Parathyroid adenoma (tissue), 2 donors: ENCODE results near the gene CCL8.

Experiments used
- H2AFZ ChIP-seq: fragments of 300-600 bp; sonication (generic); one replicate; pipeline ENCODE4 v1.7.0; 2017; ENCODE audit warnings: antibody characterized with exemption, mild to moderate bottlenecking
- H3K27ac ChIP-seq: fragments of 300-600 bp; sonication (generic); one replicate; pipeline ENCODE4 v1.7.0; 2017
- H3K27me3 ChIP-seq: fragments of 300-600 bp; sonication (generic); one replicate; pipeline ENCODE4 v1.7.0; 2017; ENCODE audit warnings: low read length; ENCODE audit not compliant: control insufficient read depth, insufficient read depth
- H3K36me3 ChIP-seq: fragments of 300-600 bp; sonication (generic); one replicate; pipeline ENCODE4 v1.7.0; 2017; ENCODE audit warnings: low read length; ENCODE audit not compliant: control insufficient read depth, insufficient read depth
- H3K4me1 ChIP-seq: fragments of 300-600 bp; sonication (generic); one replicate; pipeline ENCODE4 v1.7.0; 2017; ENCODE audit warnings: control low read depth
- H3K4me2 ChIP-seq: fragments of 300-600 bp; sonication (generic); one replicate; pipeline ENCODE4 v1.7.0; 2017; ENCODE audit warnings: low read length
- H3K4me3 ChIP-seq: fragments of 300-600 bp; sonication (generic); one replicate; pipeline ENCODE4 v1.7.0; 2017; ENCODE audit warnings: low read depth, low read length
- H3K79me2 ChIP-seq: fragments of 300-600 bp; sonication (generic); one replicate; pipeline ENCODE4 v1.7.0; 2017; ENCODE audit warnings: control low read depth
- H3K9ac ChIP-seq: fragments of 300-600 bp; sonication (generic); one replicate; pipeline ENCODE4 v1.7.0; 2017; ENCODE audit warnings: mild to moderate bottlenecking
- H3K9me3 ChIP-seq: fragments of 300-600 bp; sonication (generic); one replicate; pipeline ENCODE4 v1.7.0; 2017; ENCODE audit warnings: low read length; ENCODE audit not compliant: control insufficient read depth
- TF ChIP-seq, protein P1 (sequence below): fragments of 300-600 bp; sonication (generic); IDR thresholded peaks from one replicate; pipeline ENCODE4 v1.7.0; 2017; ENCODE audit warnings: antibody characterized with exemption, mild to moderate bottlenecking
- donor health status: primary hyperparathyroidism.

CCL8 gene

DNA sequence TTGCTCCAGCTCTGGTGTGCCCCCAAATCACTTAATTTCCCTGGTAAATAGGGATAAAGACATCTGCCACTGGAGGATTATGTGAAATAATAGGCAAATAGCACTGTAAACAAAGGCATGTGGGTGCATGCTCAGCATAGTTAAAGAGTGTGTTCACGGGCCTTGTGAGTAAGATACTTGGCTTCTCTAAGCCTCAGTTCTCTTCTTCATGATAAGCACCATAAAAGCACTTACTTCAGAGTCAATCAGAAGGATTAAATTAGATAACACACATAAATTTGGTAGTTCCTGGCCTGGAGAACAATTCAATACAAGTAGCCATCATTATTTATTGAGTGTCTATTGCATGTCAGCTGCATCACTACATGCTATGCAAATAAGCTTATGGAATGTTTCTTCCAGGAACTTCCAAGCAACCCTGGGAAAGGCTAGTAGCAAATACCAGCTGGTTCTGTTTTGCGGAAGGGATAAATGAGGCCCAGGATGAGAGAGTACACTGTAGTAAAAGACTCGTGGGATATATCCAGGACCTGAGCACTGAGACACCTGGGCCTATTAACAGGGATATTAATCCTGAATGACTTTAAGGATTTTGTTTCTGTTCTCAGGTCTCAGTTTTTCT lies 19.2 kb upstream of the CCL8 start:
- H3K27ac ChIP-seq: no peak overlapping the region
- no peaks in the 10 kb centered on the region for H3K27me3 ChIP-seq
- TF ChIP-seq, protein P1, sequence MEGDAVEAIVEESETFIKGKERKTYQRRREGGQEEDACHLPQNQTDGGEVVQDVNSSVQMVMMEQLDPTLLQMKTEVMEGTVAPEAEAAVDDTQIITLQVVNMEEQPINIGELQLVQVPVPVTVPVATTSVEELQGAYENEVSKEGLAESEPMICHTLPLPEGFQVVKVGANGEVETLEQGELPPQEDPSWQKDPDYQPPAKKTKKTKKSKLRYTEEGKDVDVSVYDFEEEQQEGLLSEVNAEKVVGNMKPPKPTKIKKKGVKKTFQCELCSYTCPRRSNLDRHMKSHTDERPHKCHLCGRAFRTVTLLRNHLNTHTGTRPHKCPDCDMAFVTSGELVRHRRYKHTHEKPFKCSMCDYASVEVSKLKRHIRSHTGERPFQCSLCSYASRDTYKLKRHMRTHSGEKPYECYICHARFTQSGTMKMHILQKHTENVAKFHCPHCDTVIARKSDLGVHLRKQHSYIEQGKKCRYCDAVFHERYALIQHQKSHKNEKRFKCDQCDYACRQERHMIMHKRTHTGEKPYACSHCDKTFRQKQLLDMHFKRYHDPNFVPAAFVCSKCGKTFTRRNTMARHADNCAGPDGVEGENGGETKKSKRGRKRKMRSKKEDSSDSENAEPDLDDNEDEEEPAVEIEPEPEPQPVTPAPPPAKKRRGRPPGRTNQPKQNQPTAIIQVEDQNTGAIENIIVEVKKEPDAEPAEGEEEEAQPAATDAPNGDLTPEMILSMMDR: no peak
- H3K4me1 ChIP-seq: no peaks in the 10 kb centered on the region
- no peak overlapping the region for H3K9ac ChIP-seq
- H3K79me2 ChIP-seq: no peaks in the 10 kb centered on the region
- no peaks in the 10 kb centered on the region for H3K9me3 ChIP-seq
- no peak overlapping the region for H3K4me2 ChIP-seq
- no peak overlapping the region for H3K4me3 ChIP-seq
- H2AFZ ChIP-seq: no peak overlapping the region
- H3K36me3 ChIP-seq: no peaks in the 10 kb centered on the region

DNA sequence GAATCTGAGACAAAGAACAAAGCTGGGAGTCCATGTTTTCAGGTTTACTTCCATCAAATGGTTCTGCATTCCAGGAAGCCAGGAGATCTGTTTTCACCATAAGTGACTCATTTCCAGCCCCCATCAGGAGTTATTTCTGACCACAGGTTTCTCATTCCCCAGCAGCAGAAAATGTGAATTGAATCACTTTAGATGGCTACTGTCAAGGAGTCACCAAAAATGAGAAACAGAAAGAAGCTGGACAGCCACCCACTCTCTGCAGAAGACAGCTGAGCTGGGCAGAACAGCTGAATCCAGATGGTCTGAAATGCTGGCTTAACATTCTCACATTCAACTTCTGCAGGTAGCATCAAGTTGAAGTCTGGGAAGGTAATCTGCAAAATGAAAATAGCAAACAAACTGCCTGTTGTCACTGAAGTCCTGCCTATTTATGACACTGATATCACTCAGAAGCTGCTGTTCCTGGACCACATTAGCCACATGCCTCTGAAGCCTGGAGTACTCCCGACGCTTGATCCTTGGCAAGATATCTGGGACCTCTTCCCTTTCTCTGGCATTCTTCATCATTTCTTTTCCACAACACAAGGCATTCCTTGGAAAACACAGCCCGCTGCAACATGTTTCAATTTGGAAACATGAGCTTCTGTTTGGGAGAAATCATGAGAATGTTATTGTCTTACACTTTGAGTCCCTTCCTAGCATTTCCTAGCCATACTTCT lies 18.4 kb upstream of the CCL8 start:
- no peak overlapping the region for H3K4me3 ChIP-seq
- no peak overlapping the region for H3K4me2 ChIP-seq
- TF ChIP-seq, protein P1: no peak
- H3K79me2 ChIP-seq: no peaks in the 10 kb centered on the region
- H2AFZ ChIP-seq: no peak overlapping the region
- H3K4me1 ChIP-seq: no peaks in the 10 kb centered on the region
- no peaks in the 10 kb centered on the region for H3K9me3 ChIP-seq
- H3K9ac ChIP-seq: no peak overlapping the region
- no peaks in the 10 kb centered on the region for H3K36me3 ChIP-seq
- no peaks in the 10 kb centered on the region for H3K27me3 ChIP-seq
- H3K27ac ChIP-seq: no peak overlapping the region

DNA sequence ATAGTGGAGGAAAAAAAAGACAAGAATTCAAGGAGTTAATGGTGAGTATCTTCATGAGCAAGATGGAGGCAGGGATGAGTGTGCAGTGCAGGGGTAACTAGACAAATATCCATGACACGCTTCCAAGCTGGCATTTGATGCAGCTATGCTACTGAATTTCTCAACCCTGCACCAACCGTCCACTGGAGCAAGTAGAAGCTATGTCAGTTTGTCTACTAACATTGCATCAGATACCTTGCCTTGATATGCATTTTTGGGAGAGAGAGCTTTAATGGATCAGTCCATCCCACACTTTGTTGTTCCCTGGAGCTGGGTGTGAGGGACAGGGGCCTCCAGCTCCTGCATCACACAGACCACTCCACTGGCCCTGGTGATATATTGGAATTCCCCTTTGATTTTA lies 17.2 kb upstream of the CCL8 start:
- no peaks in the 10 kb centered on the region for H3K4me1 ChIP-seq
- H3K4me3 ChIP-seq: no peak overlapping the region
- no peaks in the 10 kb centered on the region for H3K79me2 ChIP-seq
- H3K27ac ChIP-seq: no peak overlapping the region
- TF ChIP-seq, protein P1: no peak
- no peak overlapping the region for H3K4me2 ChIP-seq
- H2AFZ ChIP-seq: no peak overlapping the region
- no peaks in the 10 kb centered on the region for H3K27me3 ChIP-seq
- H3K36me3 ChIP-seq: no peaks in the 10 kb centered on the region
- H3K9ac ChIP-seq: no peak overlapping the region
- no peaks in the 10 kb centered on the region for H3K9me3 ChIP-seq

DNA sequence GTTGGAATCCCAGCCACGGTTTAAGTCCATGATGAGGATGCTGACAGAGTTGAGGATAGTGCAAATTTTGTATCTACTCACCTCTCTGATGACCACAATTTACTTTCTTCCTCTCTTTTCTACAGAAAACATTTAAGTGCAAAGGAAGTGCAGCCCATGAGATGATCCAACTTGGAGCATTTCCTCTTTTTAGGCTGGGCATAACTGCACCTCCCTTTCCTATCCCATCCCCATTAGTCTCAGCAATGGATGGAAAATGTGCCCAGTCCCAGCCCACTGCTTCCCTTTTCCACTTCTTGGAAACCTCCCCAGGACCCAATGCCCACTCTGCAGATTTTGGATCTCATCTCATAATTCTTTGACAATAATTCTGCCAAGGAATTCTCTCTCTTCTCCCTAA lies 16.6 kb upstream of the CCL8 start:
- Histone ChIP-seq H3K9me3 (no peaks in the 10 kb centered on the region), H3K4me3 (no peak overlapping the region), H3K27me3 (no peaks in the 10 kb centered on the region), H3K9ac (no peak overlapping the region), H3K79me2 (no peaks in the 10 kb centered on the region), H3K4me2 (no peak overlapping the region), H3K4me1 (no peaks in the 10 kb centered on the region), H3K27ac (no peak overlapping the region), H2AFZ (no peak overlapping the region), H3K36me3 (no peaks in the 10 kb centered on the region)
- TF ChIP-seq, protein P1: no peak

DNA sequence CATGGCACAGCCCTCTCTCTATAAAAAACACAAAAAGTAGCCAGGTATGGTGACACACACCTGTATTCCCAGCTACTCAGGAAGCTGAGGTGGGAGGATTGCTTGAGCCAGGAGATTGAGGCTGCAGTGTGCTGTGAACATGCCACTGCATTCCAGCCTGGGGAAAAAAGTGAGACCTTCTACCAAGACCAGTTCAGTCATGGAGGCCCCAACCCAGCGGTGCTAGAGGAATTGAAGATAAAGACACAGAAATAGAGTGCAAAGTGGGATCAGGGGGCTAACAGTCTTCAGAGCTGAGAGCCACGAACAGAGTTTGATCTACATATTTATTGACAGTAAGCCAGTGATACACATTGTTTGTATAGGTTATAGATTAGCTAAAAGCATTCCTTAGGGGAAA lies 15.6 kb upstream of the CCL8 start:
- H3K9ac ChIP-seq: no peak overlapping the region

More for the DNA sequence above, 15.6 kb upstream of the CCL8 start:
- H3K27ac ChIP-seq: no peak overlapping the region
- H3K4me3 ChIP-seq: no peak overlapping the region
- no peaks in the 10 kb centered on the region for H3K4me1 ChIP-seq
- no peaks in the 10 kb centered on the region for H3K79me2 ChIP-seq
- no peak overlapping the region for H3K4me2 ChIP-seq
- H3K9me3 ChIP-seq: no peaks in the 10 kb centered on the region
- H2AFZ ChIP-seq: no peak overlapping the region
- TF ChIP-seq, protein P1: no peak
- H3K27me3 ChIP-seq: no peaks in the 10 kb centered on the region
- H3K36me3 ChIP-seq: no peaks in the 10 kb centered on the region
